Measurements from ENCODE around the gene ABCC3.
A peak's percentile ranks its signal among the peaks of the same experiment; 100 is the strongest.

Gene ABCC3

DNA sequence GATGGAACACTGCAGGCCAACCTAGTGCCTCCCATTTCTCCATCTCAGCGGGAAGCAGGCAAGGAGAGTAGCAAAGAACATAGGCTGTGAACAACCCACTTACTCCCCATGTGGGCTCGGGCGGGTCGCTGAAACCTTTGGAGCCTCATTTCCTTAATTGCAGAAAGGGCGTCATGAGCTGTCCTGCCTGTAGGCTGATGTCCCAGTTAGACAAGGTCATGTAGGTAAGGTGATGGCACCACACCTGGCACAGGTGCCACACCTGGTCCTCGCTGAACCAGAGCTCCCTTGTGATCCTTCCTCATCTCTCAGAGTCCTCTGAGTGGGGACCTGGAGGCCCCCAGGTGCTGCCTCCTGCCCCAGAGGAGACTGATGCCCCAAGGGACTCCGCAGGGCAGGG, 22.9 kb downstream of the ABCC3 start:
- Mint-ChIP-seq H3K27me3 (peaks cover 44 to 46% of the 10 kb centered on the region in 2 donors), H3K4me3 (no peak overlapping the region), H3K36me3 (no peaks in the 10 kb centered on the region), H3K9me3 (no peaks in the 10 kb centered on the region), H3K27ac (no peak overlapping the region), H3K4me1 (peaks cover 13 to 15% of the 10 kb centered on the region in 2 donors)
- DNase-seq, result no peak
- ATAC-seq (replicated peaks), result no peak

DNA sequence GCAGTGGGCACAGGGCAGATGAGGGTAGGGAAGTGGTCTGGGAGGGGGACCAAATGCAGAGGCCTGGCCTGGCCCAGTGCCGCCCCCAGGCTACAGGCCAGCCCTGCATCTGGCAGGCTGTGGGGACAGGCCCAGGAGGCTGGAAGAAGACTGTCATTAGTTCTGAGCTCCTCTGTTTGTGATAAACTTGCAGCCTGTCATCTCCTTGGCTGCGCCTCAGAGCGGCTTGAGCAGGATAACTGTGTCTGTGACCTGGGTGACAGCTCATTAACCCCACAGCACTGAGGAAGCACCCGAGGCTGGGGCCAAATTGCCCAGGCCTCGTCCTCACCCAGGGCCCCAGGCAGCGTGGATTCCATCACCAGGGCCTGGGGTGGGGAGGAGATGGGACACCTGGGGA, 23.9 kb downstream of the ABCC3 start:
- Mint-ChIP-seq H3K9me3 (no peaks in the 10 kb centered on the region), H3K36me3 (no peaks in the 10 kb centered on the region), H3K27me3 (peaks cover 50 to 53% of the 10 kb centered on the region in 2 donors), H3K4me3 (no peak overlapping the region), H3K27ac (no peak overlapping the region), H3K4me1 (peaks cover 13 to 15% of the 10 kb centered on the region in 2 donors)
- DNase-seq (no peak), ATAC-seq (replicated peaks) (no peak)

DNA sequence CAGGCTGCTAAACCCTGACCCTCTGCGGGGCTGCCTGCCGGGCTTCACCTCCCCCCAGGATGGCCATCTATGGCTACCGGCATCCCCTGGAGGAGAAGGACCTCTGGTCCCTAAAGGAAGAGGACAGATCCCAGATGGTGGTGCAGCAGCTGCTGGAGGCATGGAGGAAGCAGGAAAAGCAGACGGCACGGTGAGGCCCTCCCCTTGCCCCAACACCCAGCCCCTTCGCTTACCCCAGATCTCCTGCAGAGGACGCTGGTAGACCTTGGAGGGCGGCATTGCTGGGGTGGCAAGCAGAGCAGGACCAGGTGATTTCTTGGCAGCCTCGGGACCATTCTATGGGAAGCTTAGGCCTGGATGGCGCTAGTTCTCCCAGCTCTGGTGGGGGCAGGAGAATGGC, 24.5 kb downstream of the ABCC3 start:
- ATAC-seq (replicated peaks), result no peak
- DNase-seq, result no peak
- Mint-ChIP-seq H3K4me3 (no peak overlapping the region), H3K27me3 (peaks cover 50 to 53% of the 10 kb centered on the region in 2 donors), H3K36me3 (no peaks in the 10 kb centered on the region), H3K9me3 (no peaks in the 10 kb centered on the region), H3K4me1 (peaks cover 13 to 15% of the 10 kb centered on the region in 2 donors), H3K27ac (no peak overlapping the region)

DNA sequence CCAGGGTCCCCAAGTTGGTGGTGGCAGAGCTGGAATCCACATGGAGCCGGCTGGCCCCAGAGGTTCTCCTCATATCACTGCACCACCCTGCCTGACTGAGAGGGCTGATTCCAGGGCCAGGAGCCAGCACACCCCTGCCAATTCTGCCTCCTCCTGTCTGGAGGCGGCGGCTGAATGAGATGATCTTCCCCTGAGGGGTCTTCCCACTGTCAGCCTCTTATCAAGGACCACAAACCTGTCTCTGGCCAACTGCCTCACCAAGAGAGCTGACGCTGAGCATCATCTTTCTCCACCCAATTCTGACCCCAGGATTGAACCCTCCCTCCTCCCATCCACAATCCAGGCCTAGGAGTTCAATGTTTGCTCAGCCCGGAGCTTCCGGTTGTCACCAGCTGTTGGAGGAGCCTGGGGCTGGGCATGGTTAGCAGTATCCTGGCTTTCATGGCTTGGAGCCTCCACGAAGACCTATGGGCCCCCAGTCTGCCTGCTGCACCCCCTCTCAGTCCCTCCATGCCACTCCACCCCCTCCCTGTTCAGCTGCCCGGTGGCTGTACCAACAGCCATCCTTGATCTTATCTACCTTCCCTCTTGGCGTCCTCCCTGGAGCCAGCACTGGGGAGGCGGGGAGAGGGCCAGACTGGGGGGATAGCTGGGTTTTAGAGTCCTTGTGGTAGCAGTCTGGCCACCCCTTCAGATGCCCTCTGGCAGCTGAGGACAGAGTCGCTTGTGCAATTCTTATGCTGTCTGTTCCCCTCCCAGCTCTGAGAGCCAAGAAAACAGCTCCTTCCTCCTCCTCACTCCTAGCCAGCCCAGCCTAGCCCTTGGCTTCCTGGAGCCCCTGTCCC, 25.6 kb downstream of the ABCC3 start:
- Mint-ChIP-seq H3K9me3 (no peaks in the 10 kb centered on the region), H3K27ac (peak overlapping the region; percentile 84), H3K36me3 (no peaks in the 10 kb centered on the region), H3K4me3 (no peak overlapping the region), H3K27me3 (peaks cover 50 to 53% of the 10 kb centered on the region in 2 donors), H3K4me1 (peaks cover 13 to 15% of the 10 kb centered on the region in 2 donors)
- ATAC-seq (replicated peaks) (no peak), DNase-seq (no peak)

DNA sequence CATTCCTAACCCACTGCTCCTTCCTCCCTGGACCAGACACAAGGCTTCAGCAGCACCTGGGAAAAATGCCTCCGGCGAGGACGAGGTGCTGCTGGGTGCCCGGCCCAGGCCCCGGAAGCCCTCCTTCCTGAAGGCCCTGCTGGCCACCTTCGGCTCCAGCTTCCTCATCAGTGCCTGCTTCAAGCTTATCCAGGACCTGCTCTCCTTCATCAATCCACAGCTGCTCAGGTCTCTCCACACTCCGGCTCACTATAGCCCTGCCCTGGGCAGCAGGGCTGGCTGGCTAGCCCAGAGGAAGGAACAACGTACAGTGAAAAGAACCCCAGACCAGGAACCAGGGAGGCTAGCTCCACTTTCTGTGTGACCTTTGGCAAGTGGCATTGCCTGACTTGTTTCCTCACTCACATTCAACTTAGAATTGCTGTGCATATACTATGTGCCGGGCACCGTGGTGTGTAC, 26.2 kb downstream of the ABCC3 start:
- no peak overlapping the region for H3K4me3 Mint-ChIP-seq

DNA sequence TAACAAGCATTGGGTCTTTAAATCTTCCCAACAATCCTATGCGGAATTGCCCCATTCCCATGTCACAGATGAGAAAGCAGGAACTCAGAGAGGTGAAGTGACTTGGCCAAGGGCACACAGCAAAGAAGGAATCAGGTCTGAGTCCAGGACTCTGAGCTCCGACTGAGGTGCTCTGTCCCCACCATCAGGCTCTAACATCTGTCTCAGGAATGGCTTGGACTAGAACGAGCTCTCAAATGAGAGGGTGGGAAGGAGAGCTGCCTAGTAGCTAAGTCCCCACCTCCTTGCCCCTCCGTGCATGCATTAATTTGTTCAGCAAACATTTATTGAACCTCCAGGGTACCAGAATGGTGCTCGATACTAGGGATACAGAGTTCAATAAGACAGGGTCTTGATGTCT, 26.7 kb downstream of the ABCC3 start:
- Mint-ChIP-seq H3K27me3 (peaks cover 49 to 53% of the 10 kb centered on the region in 2 donors), H3K27ac (peak overlapping the region; percentile 91), H3K36me3 (no peaks in the 10 kb centered on the region), H3K4me3 (no peak overlapping the region), H3K9me3 (no peaks in the 10 kb centered on the region), H3K4me1 (peaks cover 13 to 15% of the 10 kb centered on the region in 2 donors)
- no peak for ATAC-seq (replicated peaks)
- DNase-seq, result no peak

More for the DNA sequence above, 26.2 kb downstream of the ABCC3 start:
- peak overlapping the region; percentile 70 for H3K27ac Mint-ChIP-seq
- H3K36me3 Mint-ChIP-seq, result no peaks in the 10 kb centered on the region
- peaks cover 13 to 15% of the 10 kb centered on the region in 2 donors for H3K4me1 Mint-ChIP-seq
- no peak for ATAC-seq (replicated peaks)
- H3K9me3 Mint-ChIP-seq, result no peaks in the 10 kb centered on the region
- H3K27me3 Mint-ChIP-seq, result peaks cover 50% of the 10 kb centered on the region in 2 donors
- DNase-seq, result no peak

DNA sequence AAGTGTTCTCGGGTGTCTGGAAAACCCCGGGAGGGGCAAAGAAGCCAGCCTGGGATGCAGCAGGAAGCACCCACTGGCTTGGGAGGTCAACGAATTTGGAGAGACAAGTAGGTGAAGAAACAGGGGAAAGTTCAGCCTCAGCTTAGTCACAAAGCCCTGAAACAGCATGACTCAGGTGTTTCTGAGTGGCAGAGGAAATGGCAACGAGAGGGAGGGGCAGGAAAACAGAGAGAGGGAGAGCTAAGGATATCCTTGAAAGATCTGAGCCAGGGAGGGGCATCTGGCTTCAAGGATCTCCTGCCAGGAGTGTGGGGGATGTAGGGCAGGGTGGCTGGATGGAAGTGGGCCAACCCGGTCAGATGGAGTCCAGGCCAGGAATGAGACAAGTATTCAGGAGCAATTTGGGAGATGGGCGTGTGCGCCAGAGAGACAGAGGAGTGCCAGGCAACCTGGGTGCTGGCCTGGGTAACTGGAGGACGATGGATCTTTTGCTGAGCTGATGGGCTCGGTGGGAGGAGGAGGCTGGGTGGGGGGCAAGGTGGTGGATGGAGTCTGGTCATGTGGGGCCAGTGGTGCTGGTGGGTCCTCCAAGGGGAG, 27.2 kb downstream of the ABCC3 start:
- Mint-ChIP-seq H3K27me3 (peaks cover 43 to 49% of the 10 kb centered on the region in 2 donors), H3K9me3 (no peaks in the 10 kb centered on the region), H3K4me3 (peak overlapping the region in 1 of 2 donors; percentile 42), H3K27ac (peak overlapping the region; percentile 91), H3K36me3 (no peaks in the 10 kb centered on the region), H3K4me1 (peaks cover 13 to 15% of the 10 kb centered on the region in 2 donors)
- peak; percentile 25 to 61 for ATAC-seq (replicated peaks)
- no peak for DNase-seq

DNA sequence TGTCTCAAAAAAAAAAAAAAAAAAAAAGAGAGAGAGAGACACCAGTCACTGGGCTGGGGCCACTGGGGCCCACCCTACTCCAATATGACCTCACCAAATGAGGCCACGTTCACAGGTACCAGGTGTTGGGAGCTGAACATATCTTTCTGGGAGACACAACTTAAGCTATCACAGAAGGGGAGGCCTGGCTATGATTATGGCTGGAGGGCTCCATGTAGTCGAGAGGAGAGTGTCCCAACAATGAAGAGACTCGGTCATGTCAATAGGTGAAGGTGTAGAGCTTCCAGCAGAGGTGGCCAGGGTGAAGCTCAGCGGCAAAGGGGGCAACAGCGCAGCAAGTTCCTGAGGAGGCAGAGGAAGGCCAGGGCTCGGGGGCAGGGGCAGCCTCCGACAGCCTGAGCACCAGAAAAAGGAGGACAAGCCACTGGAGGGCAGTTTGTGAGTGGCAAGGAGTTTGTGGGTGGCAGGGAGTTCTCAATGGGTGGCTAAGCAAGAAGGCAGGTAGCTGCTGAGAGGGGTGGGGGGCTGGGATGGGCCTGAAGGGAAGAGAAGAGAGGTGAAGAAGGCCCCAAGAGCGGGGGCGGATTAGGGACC, 28.0 kb downstream of the ABCC3 start:
- peak overlapping the region; percentile 43 for H3K27ac Mint-ChIP-seq
- H3K4me3 Mint-ChIP-seq, result no peak overlapping the region
- ATAC-seq (replicated peaks) (no peak), DNase-seq (no peak)
- no peaks in the 10 kb centered on the region for H3K36me3 Mint-ChIP-seq
- H3K9me3 Mint-ChIP-seq, result no peaks in the 10 kb centered on the region
- H3K27me3 Mint-ChIP-seq, result peaks cover 35 to 40% of the 10 kb centered on the region in 2 donors
- peaks cover 13 to 15% of the 10 kb centered on the region in 2 donors for H3K4me1 Mint-ChIP-seq

DNA sequence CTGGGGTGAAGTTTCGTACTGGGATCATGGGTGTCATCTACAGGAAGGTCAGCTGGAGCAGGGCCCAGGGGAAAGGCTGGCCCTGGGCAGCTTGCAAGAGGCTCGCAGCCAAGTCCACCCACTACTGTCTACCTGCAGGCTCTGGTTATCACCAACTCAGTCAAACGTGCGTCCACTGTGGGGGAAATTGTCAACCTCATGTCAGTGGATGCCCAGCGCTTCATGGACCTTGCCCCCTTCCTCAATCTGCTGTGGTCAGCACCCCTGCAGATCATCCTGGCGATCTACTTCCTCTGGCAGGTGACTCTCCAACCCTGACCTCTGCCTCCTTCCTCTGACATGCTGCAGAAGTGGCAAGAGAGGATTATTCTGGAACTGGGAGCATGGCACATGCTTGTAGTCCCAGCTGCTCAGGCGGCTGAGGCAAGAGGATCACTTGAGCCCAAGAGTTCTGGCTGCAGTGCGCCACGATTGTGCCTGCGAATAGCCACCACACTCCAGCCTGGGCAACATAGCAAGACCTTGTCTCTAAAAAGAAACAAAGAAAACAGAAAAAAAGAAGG, 29.2 kb downstream of the ABCC3 start:
- DNase-seq, result no peak
- Mint-ChIP-seq H3K9me3 (no peaks in the 10 kb centered on the region), H3K36me3 (no peaks in the 10 kb centered on the region), H3K27ac (no peak overlapping the region), H3K4me1 (peaks cover 13 to 15% of the 10 kb centered on the region in 2 donors), H3K4me3 (no peak overlapping the region), H3K27me3 (peaks cover 23 to 32% of the 10 kb centered on the region in 2 donors)
- ATAC-seq (replicated peaks), result no peak

DNA sequence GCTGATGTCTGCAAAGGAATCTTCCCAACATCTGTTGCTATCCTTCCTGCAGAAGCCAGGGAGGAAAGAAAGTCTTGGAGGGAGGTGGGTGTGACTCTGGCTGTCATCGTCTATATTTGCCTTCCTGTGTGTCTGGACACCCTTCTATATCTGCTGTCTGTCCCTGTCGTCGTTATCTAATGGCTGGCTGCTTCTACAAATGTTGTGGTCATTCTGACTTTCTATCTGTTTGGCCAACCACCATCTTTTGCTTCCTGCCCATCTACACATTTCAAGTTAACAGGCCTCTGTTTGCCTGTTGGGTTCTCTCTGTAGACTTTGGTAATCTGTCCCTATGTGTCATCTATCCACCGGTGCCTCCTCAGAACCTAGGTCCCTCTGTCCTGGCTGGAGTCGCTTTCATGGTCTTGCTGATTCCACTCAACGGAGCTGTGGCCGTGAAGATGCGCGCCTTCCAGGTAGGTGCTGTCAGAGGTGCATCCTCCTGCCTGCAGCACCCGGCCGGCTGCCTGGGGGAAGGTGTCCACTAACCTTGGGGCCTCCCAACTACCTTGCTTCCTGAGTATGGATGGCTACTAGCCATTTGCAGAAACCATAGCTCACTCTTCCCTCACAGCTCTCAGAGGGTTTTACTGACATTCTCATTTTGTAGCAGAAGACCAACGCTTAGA, 30.2 kb downstream of the ABCC3 start:
- Mint-ChIP-seq H3K36me3 (no peaks in the 10 kb centered on the region), H3K27ac (peak overlapping the region; percentile 77), H3K9me3 (no peaks in the 10 kb centered on the region), H3K4me1 (peaks cover 13 to 15% of the 10 kb centered on the region in 2 donors), H3K4me3 (no peak overlapping the region), H3K27me3 (peaks cover 23 to 32% of the 10 kb centered on the region in 2 donors)
- DNase-seq (no peak), ATAC-seq (replicated peaks) (no peak)

DNA sequence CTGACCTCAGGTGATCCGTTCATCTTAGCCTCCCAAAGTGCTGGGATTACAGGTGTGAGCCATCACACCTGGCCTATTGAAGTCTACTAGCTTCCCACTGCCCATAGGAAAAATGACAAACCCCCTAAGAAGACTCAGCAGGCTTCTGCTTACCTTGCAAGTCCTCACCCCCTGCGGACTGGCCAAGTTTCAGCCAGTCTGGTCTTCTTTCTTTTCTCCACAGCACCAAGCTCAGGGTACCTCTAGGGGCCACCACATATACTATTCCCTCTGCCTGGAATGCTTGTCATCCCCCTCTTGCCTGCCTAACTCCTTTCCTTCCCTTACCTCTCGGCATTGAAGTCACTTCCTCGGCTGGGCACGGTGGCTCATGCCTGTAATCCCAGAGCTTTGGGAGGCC, 31.2 kb downstream of the ABCC3 start:
- Mint-ChIP-seq H3K27me3 (peaks cover 16 to 25% of the 10 kb centered on the region in 2 donors), H3K27ac (no peak overlapping the region), H3K36me3 (no peaks in the 10 kb centered on the region), H3K9me3 (no peaks in the 10 kb centered on the region), H3K4me3 (no peak overlapping the region), H3K4me1 (peaks cover 13% of the 10 kb centered on the region in 2 donors)
- DNase-seq, result no peak
- no peak for ATAC-seq (replicated peaks)

DNA sequence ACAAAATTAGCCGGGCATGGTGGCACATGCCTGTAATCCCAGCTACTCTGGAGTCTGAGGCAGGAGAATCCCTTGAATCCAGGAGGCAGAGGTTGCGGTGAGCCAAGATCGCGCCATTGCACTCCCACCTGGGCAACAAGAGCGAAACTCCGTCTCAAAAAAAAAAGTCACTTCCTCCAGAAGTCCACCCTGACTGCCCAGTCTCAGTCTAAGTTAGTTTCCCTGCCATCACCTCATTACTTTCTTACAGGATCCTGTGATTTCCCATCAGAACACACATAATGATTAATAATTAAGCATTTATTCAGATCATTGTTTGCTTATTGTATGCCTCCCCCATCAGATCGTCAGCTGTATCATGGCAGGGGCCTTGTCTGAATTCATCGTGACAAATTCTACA, 31.6 kb downstream of the ABCC3 start:
- H3K36me3 Mint-ChIP-seq, result no peaks in the 10 kb centered on the region
- H3K27me3 Mint-ChIP-seq, result peaks cover 13 to 21% of the 10 kb centered on the region in 2 donors
- H3K9me3 Mint-ChIP-seq, result no peaks in the 10 kb centered on the region
- ATAC-seq (replicated peaks) (no peak), DNase-seq (no peak)
- peaks cover 9% of the 10 kb centered on the region in 2 donors for H3K4me1 Mint-ChIP-seq
- H3K4me3 Mint-ChIP-seq, result no peak overlapping the region
- no peak overlapping the region for H3K27ac Mint-ChIP-seq

DNA sequence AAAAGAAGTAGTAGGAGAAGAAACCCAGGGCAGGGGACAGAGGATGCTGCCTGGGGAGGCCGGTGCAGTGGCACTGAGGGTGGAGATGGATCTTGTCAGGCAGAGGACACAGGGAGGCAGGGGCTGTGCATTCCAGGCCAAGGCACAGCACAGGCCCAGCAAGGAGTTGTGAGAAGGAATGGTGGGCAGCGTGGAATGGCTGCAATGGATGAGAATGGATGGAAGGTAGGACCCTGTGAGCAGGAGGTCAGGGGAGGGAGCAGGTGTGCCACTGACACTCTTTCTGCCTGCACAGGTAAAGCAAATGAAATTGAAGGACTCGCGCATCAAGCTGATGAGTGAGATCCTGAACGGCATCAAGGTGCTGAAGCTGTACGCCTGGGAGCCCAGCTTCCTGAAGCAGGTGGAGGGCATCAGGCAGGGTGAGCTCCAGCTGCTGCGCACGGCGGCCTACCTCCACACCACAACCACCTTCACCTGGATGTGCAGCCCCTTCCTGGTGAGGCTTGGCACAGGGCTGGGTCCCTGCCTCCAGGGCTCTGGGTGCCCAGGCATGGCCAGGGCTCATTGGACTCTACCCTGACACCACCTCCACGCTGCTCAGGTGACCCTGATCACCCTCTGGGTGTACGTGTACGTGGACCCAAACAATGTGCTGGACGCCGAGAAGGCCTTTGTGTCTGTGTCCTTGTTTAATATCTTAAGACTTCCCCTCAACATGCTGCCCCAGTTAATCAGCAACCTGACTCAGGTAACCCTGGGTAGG, 32.8 kb downstream of the ABCC3 start:
- no peak overlapping the region for H3K4me3 Mint-ChIP-seq
- H3K27ac Mint-ChIP-seq, result no peak overlapping the region

More for the DNA sequence above, 32.8 kb downstream of the ABCC3 start:
- Mint-ChIP-seq H3K4me1 (no peaks in the 10 kb centered on the region), H3K36me3 (no peaks in the 10 kb centered on the region), H3K9me3 (no peaks in the 10 kb centered on the region), H3K27me3 (peaks cover 6 to 12% of the 10 kb centered on the region in 2 donors)
- DNase-seq (no peak), ATAC-seq (replicated peaks) (no peak)

Data from stimulated activated naive B cell treated with anti-CD40 and anti-IgM and Interleukin-4, amounts not matched to agents 10 μg/mL and 1 μg/mL and 100 μg/mL, for 72 hours (primary cell).